Stimulated activated CD8-positive, alpha-beta memory T cell treated with anti-CD3 and anti-CD28 coated beads, Interleukin-15, amount 100 ng/mL, for 4 hours (primary cell): ENCODE measurements around the gene FOXD4L1.
"Not testable (repeated sequence)": the region's sequence is repeated elsewhere in the genome, so short reads cannot be mapped to it uniquely, and the experiment has no call there.

Experiments
- DNase-seq, 2 donors: peaks; one replicate each; pipeline ENCODE4 v3.0.0-alpha.2; 2020; ENCODE audit warnings: low read depth in 2 of 2

The FOXD4L1 gene

DNA sequence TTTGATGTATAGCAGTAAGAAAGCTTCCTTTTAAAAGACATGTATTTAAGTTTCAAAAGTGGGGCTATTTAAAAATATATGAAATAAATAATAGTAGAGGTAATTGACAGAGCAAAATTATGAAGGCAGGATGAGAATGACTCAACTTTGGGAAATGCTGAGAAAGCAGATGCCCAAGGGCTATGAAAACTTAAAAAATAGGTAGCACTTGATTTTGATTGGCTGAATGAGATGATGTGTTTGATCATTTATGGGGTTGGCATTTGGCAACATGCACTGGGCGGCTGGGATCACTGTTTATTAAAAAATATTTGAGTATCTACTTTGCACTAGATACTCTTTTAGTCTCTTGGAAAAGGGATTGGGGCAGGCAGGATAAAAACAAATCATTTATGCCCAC lies 26.5 kb downstream of the FOXD4L1 start:
- DNase-seq, result not testable (repeated sequence)

DNA sequence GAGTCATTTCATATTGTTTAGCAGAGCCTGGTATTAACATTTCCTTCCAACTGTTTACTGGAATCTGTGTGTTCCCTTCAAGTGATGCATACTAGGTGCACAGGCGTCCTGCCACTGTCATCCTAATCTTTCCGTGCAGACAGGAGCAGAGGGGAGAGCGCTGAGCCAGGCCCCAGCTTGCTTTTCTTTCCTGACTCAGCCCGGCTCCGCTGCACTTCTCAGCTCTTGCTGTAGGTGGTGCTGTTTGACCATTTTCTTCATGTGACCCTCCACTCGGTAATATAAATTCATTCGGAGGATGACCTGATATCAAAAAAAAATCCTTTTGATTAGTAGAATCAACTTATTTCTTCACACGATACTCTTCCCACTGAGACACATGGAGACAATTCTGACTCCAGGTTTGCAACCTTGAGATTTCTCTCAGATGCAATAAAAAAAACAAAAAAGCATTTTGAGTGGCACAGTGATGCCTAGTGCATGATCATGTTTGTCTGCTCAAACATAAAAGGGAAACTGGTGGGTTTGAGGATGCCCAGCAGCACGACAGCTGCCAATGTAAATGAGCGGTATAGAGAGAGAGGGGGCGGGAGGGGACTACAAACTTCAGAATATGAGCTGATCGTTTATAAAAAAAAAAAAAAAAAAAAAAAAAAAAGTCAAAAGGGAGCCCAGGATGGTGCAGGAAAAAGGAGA lies 29.0 kb downstream of the FOXD4L1 start:
- DNase-seq, result not testable (repeated sequence)

GRCh38 chr2:113528126-113528525 lies 29.7 kb downstream of the FOXD4L1 start:
- not testable (repeated sequence) for DNase-seq

GRCh38 chr2:113528904-113529303 lies 30.4 kb downstream of the FOXD4L1 start:
- not testable (repeated sequence) for DNase-seq

- DNase-seq, result not testable (repeated sequence)
These were observed 34.5 kb downstream of the FOXD4L1 start for GRCh38 chr2:113532991-113533390.

GRCh38 chr2:113536573-113536972 lies 38.1 kb downstream of the FOXD4L1 start:
- DNase-seq, result not testable (repeated sequence)

DNA sequence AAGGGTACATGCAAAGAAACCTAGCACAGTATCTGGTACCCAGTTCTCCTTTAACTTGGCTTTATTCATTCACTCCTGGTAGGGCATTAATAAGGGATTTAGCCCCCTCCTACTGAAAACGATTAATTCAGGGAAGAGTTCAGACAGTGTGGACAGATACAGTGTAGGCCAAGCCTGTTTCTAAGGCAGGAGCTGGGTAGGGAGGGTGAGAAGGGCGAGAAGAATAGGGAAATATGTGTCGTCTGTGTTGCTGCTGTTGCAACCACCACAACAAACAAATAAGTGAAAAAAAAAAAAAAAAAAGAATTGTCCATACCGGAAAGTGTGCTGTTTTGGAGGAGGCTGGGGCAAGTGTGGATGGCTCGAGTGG lies 42.4 kb downstream of the FOXD4L1 start:
- not testable (repeated sequence) for DNase-seq

- DNase-seq, result not testable (repeated sequence)
These were observed 42.9 kb downstream of the FOXD4L1 start for GRCh38 chr2:113541204-113541975.

DNA sequence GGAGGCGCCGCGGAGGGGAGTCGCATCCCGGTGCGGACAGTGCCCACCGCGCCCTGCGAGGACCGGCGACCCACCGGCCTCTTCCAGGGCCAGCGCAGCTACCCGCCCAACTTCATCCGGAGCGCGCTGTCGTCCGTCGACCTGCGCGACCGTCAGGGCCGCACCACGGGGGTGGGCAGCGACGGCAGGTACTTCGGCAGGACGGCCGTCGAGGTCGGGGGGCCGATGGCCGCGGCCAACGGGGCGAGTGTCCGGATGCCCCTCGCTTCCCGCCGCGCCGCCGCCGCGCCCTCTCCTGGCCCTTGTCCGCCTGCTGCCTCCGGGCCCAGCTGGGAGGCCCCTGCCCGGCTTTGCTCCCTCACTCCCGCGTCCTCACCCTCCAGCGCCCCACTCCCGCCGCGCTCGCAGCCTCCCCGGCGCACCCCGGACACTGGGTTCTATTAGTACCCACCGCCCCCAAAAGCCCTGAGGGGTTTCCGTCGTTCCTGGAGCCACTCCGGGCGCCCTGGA lies 43.6 kb downstream of the FOXD4L1 start:
- DNase-seq, result not testable (repeated sequence)

DNA sequence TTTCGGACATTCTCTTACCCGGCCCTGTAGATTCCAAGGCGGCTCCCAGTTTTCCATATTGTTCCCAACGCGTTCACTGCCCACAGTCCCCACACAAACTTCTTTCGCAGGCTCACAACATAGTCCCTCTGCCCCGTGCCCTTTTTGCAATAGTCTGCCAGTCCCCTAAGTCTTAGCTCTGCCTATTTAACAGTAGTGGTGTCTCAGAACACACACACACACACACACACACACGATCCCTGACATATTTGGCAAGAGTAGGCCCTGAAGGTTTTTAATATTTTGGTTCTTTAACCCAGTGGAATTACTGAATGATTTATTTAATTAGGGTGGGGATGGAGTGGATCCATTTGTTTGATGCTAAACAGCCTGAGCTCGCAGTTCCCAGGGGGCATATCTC lies 44.1 kb downstream of the FOXD4L1 start:
- DNase-seq, result not testable (repeated sequence)
